K562 (cell line): ENCODE measurements around the gene MAP3K4. TPM values are rescaled to one million over a fixed set of nuclear protein-coding genes. Genes with fewer than 3 reads are reported as not detected.
A peak's percentile ranks its signal among the peaks of the same experiment; 100 is the strongest.

Source experiments
- ATAC-seq: fragments of 200-7000 bp; cut with Tn5 transposase; 3 replicates; pipeline ENCODE4 v1.9.1; 2020; ENCODE audit warnings: moderate library complexity
- BruUV-seq: library from RNA; stranded (reverse); fragments of 400-500 nt; replicated peaks from 2 replicates; lab custom pipeline; 2021; lab: Mats Ljungman, UMichigan
- CTCF ChIA-PET: fragments of 300-600 bp; formaldehyde crosslinking; extraction: SDS; loops from one replicate; lab custom pipeline; 2021; ENCODE audit warnings: low intra/inter-chr PET ratio; lab: Yijun Ruan, JAX
- POLR2A ChIA-PET: fragments of 300-600, 350-650 bp; sonication (Branson Sonifier 250); formaldehyde crosslinking; extraction: SDS; loops from one replicate; lab custom pipeline; 2021; ENCODE audit warnings: antibody characterized with exemption, inconsistent platforms; lab: Yijun Ruan, JAX
- DNase-seq, 4 experiments: peaks; one replicate each; pipeline versions ENCODE4 v3.0.0 to v3.0.0-alpha.2; 2011 to 2018; ENCODE audit warnings: low spot score in 3 of 4, mixed read lengths in 3 of 4; ENCODE audit errors: extremely low read depth in 1 of 4
- FAIRE-seq: peaks from 2 replicates; lab custom pipeline; 2011; peaks lifted over from hg19 to GRCh38; lab: Jason Lieb, UNC
- H2AFZ ChIP-seq: 2 replicates; pipeline ENCODE4 v1.6.0; 2011; ENCODE audit warnings: low read depth, low read length, control low read depth, inconsistent platforms
- H3K27ac ChIP-seq: fragments of 200-600 bp; 3 replicates; pipeline ENCODE4 v1.8.0; 2011; ENCODE audit warnings: low read depth, mild to moderate bottlenecking, control low read depth, inconsistent platforms, low read length, moderate library complexity, mixed read lengths; ENCODE audit errors: extremely low read depth
- H3K27me3 ChIP-seq, 2 experiments: fragments of 300-600 bp in 1 of 2; 2 replicates in 1 of 2; 3 replicates in 1 of 2; pipeline versions ENCODE4 v1.6.0 to v1.8.0; 2011; ENCODE audit warnings: inconsistent platforms in 2 of 2, low read length in 2 of 2, mild to moderate bottlenecking in 1 of 2, mixed read lengths in 1 of 2, moderate library complexity in 1 of 2; ENCODE audit not compliant: control insufficient read depth in 2 of 2, insufficient read depth in 2 of 2
- H3K36me3 ChIP-seq: fragments of 300-600 bp; 3 replicates; pipeline ENCODE4 v1.8.0; 2011; ENCODE audit warnings: mild to moderate bottlenecking, low read length, inconsistent platforms; ENCODE audit not compliant: control insufficient read depth, insufficient read depth
- H3K4me1 ChIP-seq, 2 experiments: fragments of 200-600 bp in 1 of 2; replicated peaks in 1 of 2; 2 replicates in 1 of 2; 3 replicates in 1 of 2; pipeline versions ENCODE4 v1.5.1 to v1.8.0; 2011; ENCODE audit warnings: inconsistent platforms in 2 of 2, low read length in 2 of 2, mild to moderate bottlenecking in 1 of 2, mixed read lengths in 1 of 2, moderate library complexity in 1 of 2; ENCODE audit not compliant: control insufficient read depth in 2 of 2, insufficient read depth in 2 of 2
- H3K4me2 ChIP-seq: 2 replicates; pipeline ENCODE4 v1.6.1; 2011; ENCODE audit warnings: low read length, control low read depth, inconsistent platforms, mixed read lengths; ENCODE audit not compliant: insufficient read depth
- H3K4me3 ChIP-seq: fragments of 200-600 bp; sonication (generic), shearing (Covaris generic); 2 replicates; pipeline ENCODE4 v1.5.1; 2016; ENCODE audit warnings: control low read depth, inconsistent platforms
- H3K79me2 ChIP-seq: fragments of 200-600 bp; 3 replicates; pipeline ENCODE4 v1.8.0; 2011; ENCODE audit warnings: low read length, inconsistent platforms; ENCODE audit not compliant: control insufficient read depth, insufficient read depth
- H3K9ac ChIP-seq, 2 experiments: 2 replicates each; pipeline versions ENCODE4 v1.6.0 to v1.6.1; 2011; ENCODE audit warnings: low read depth in 2 of 2, low read length in 2 of 2, control low read depth in 1 of 2, inconsistent platforms in 1 of 2, mild to moderate bottlenecking in 1 of 2, mixed read lengths in 1 of 2; ENCODE audit not compliant: insufficient read depth in 1 of 2
- H3K9me1 ChIP-seq: one replicate; pipeline ENCODE4 v1.6.0; 2011; ENCODE audit warnings: inconsistent platforms, mild to moderate bottlenecking, low read length, moderate library complexity; ENCODE audit not compliant: control insufficient read depth, insufficient read depth
- H3K9me3 ChIP-seq: replicated peaks from 2 replicates; pipeline ENCODE4 v1.5.1; 2011; ENCODE audit warnings: low read depth, low read length, inconsistent platforms; ENCODE audit not compliant: control insufficient read depth, insufficient read depth
- H4K20me1 ChIP-seq: replicated peaks from 2 replicates; pipeline ENCODE4 v1.6.1; 2011; ENCODE audit warnings: low read length, inconsistent platforms, mixed read lengths; ENCODE audit not compliant: control insufficient read depth, insufficient read depth
- BMI1 ChIP-seq: fragments of 150-350 bp; IDR thresholded peaks from 2 replicates; pipeline ENCODE4 v1.6.1; 2014; ENCODE audit warnings: low read length
- CCAR2 ChIP-seq: fragments of 200-400 bp; formaldehyde crosslinking; IDR thresholded peaks from 2 replicates; pipeline ENCODE4 v1.6.1; 2017; ENCODE audit warnings: mild to moderate bottlenecking, low read depth, low read length
- CCNT2 ChIP-seq: IDR thresholded peaks from 2 replicates; pipeline ENCODE4 v1.6.1; 2011; ENCODE audit warnings: borderline replicate concordance, low read depth, mild to moderate bottlenecking, moderate library complexity, mixed read lengths, low read length; ENCODE audit not compliant: insufficient read length; ENCODE audit errors: extremely low read depth
- CHD2 ChIP-seq: IDR thresholded peaks from 2 replicates; pipeline ENCODE4 v1.6.1; 2011; ENCODE audit warnings: low read depth, low read length
- ETV1 ChIP-seq: fragments of 450-650 bp; conservative IDR thresholded peaks from 2 replicates; pipeline ENCODE4 v1.6.1; 2016; ENCODE audit warnings: missing genetic modification characterization, control low read depth, low read depth, missing compliant biosample characterization
- HMG20B ChIP-seq: fragments of 250-450 bp; sonication (Bioruptor Pico); IDR thresholded peaks from 2 replicates; pipeline ENCODE4 v1.5.0; 2021; ENCODE audit warnings: mild to moderate bottlenecking
- NCOA4 ChIP-seq: fragments of 450-650 bp; IDR thresholded peaks from 2 replicates; pipeline ENCODE4 v1.6.1; 2018; ENCODE audit warnings: mild to moderate bottlenecking; ENCODE audit not compliant: partially characterized antibody
- RBM39 ChIP-seq: fragments of 200-400 bp; formaldehyde crosslinking; optimal IDR thresholded peaks from 2 replicates; pipeline ENCODE3; 2018; ENCODE audit warnings: low read depth, low read length
- SMAD3 ChIP-seq: fragments of 450-650 bp; formaldehyde crosslinking; conservative IDR thresholded peaks from 2 replicates; pipeline ENCODE4 v1.4.0; 2020; ENCODE audit warnings: mild to moderate bottlenecking
- TARDBP ChIP-seq: fragments of 450-650 bp; IDR thresholded peaks from 2 replicates; pipeline ENCODE4 v1.6.1; 2016
- ZNF232 ChIP-seq: sonication (generic); formaldehyde crosslinking; IDR thresholded peaks from 2 replicates; pipeline ENCODE4 v1.8.0; 2022; ENCODE audit warnings: mild to moderate bottlenecking, missing genetic modification reagents
- WGBS: fragments of 100-300 bp; shearing (Covaris generic); methylation state at CpG from one replicate; pipeline ENCODE4 v1.1.6; 2016; ENCODE audit warnings: low coverage, mixed read lengths; ENCODE audit not compliant: insufficient coverage; ENCODE audit errors: missing lambda C conversion rate; 5-methylcytosine and 5-hydroxymethylcytosine counted together
- in situ Hi-C: fragments of 300-500 bp; cut with MboI; formaldehyde crosslinking; loops from 4 replicates; pipeline ENCODE4 v1.15.0; 2018; ENCODE audit warnings: inconsistent platforms, mixed read lengths
- intact Hi-C: fragments of 100-400 bp; cut with micrococcal nuclease; formaldehyde crosslinking; loops from 2 replicates; pipeline ENCODE4 v1.14.2; 2022
- polyA plus RNA-seq, 8 experiments: library from polyadenylated mRNA; depleted of rRNA in 4 of 8; stranded (reverse) in 5 of 8; unstranded in 3 of 8; fragments of >200 nt; fragmentation: Nextera tagmentation in 2 of 8; fragmentation: Illumina TruSeq in 1 of 8; extraction: Ambion mirVana in 2 of 8; extraction: Trizol in 1 of 8; gene quantifications; 2 replicates each; pipeline versions ENCODE4 v1.2.1 to v1.2.3, GENCODE V29; 2011 to 2014; ENCODE audit warnings: inconsistent platforms in 1 of 8, missing spikeins in 1 of 8
- total RNA-seq, 7 experiments: library from RNA; depleted of rRNA in 6 of 7; stranded (reverse); fragments of >200 nt in 6 of 7; fragmentation: Illumina TruSeq in 2 of 7; extraction: Trizol in 2 of 7; gene quantifications; 2 replicates each; pipeline versions ENCODE4 v1.2.1 to v1.2.3, GENCODE V29; 2011 to 2021; ENCODE audit warnings: low replicate concordance in 1 of 7
- TF ChIP-seq, protein P1 (sequence below): fragments of 250-450 bp; sonication (Bioruptor Pico); IDR thresholded peaks from 2 replicates; pipeline ENCODE4 v1.6.1; 2021; ENCODE audit warnings: mild to moderate bottlenecking
- TF ChIP-seq, protein P2 (sequence below): IDR thresholded peaks from 2 replicates; pipeline ENCODE4 v1.6.1; 2011; ENCODE audit not compliant: insufficient read length; ENCODE audit errors: extremely low read depth
- TF ChIP-seq, protein P3 (sequence below): sonication (generic); formaldehyde crosslinking; IDR thresholded peaks from 2 replicates; pipeline ENCODE4 v1.8.0; 2023; ENCODE audit warnings: mild to moderate bottlenecking, missing genetic modification reagents
- TF ChIP-seq, protein P4 (sequence below): sonication (generic); formaldehyde crosslinking; IDR thresholded peaks from 2 replicates; pipeline ENCODE4 v1.8.0; 2022; ENCODE audit warnings: missing genetic modification reagents, mild to moderate bottlenecking, borderline replicate concordance

Gene MAP3K4
- total and polyA plus RNA-seq, 9 of the 15 experiments (the other 6 are each of a cell fraction or from before 2014, with no cell fraction given), result 21.0 to 77.2 (median 48.9) TPM

DNA sequence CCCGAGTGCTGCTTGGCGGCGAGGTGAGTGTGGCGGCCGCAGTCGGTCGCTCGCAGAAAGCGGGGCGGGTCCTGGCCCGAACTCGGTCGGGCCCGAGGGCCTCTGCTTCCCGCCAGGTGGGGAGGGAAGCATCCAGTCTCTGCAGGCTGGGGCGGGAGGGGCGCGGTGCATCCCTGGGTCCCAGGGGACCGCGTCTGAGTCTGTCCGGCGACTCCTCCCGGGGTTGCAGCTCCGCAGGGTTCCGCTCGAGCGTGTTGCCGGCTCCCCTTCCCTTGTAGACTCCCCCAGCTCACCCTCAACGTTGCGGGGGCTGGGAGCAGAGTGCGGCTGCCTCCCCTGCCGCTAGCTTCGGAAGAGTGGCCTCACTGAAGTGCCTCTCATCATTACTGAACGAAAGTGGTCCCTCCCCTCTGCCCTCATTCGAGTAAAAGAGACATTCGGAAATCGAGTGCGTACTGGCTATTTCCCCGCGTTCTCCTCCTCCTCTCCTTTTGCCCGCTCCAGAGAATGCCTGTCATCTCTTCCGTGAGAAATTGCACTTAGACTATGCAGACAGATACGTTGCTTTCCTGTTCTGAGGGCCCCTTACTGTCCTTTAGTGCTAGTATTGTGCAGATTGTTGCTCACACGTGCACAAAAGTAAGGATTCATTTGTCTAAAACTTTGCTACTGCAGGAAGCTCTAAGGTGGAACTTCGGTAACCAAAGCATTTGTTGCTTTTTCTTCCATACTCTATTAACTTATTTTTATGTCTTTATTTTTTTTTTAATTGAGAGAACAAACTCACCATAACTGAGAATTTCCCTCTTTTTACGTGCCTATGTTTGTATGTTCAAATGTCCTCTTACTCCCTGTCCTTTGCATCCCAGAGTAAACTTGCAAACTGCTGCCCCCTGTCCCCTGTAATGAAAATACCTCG, 751 bp downstream of the MAP3K4 start:
- no peaks in the 10 kb centered on the region for H3K27me3 ChIP-seq
- under 1% methylated on average over 47 of the region's 47 CpGs for WGBS
- H3K4me2 ChIP-seq, result peak overlapping the region; percentile 98
- H3K79me2 ChIP-seq, result peaks cover 66% of the 10 kb centered on the region
- peak; percentile 84 to 91 (median 86) for DNase-seq
- 0 out of 2 replicates have a peak, but pooled peaks cover 3% of the 10 kb centered on the region for H4K20me1 ChIP-seq
- H3K36me3 ChIP-seq, result peaks cover 15% of the 10 kb centered on the region; the same call in 2 of the 3 replicates
- H3K4me3 ChIP-seq, result peak overlapping the region; percentile 86
- peak overlapping the region; percentile 95 for H2AFZ ChIP-seq
- peak; percentile 77 for ATAC-seq
- H3K9ac ChIP-seq, result peak overlapping the region; percentile 74 to 99
- H3K27ac ChIP-seq, result peak overlapping the region; percentile 81
- intact Hi-C loops, result loop anchor here (1.0 to 5.0 kb wide), 12 partner anchors 37 to 470 kb away; no protein-coding TSS in a partner anchor
- H3K9me3 ChIP-seq, result no peaks in the 10 kb centered on the region
- H3K9me1 ChIP-seq, result no peaks in the 10 kb centered on the region
- ChIA-PET POLR2A (interaction anchor here (0.5 to 2.9 kb wide), 26 partner anchors 10 to 379 kb away, joined by 3 to 26 read pairs (median 4); no protein-coding TSS in a partner anchor), CTCF (interaction anchor here (0.6 kb wide), 2 partner anchors 260 to 416 kb away, joined by 3 to 4 read pairs; no protein-coding TSS in a partner anchor)
- peaks cover 12% of the 10 kb centered on the region in 2 experiments; a peak in 4 of 5 replicates for H3K4me1 ChIP-seq
- no TSS peak for BruUV-seq
- in situ Hi-C loops, result no loop called here
- FAIRE-seq, result peak; percentile 80
- TF ChIP-seq CCNT2, result no peak
- TF ChIP-seq, protein P1, sequence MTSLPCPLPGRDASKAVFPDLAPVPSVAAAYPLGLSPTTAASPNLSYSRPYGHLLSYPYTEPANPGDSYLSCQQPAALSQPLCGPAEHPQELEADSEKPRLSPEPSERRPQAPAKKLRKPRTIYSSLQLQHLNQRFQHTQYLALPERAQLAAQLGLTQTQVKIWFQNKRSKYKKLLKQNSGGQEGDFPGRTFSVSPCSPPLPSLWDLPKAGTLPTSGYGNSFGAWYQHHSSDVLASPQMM (CRISPR knock-in tag), result no peak
- TF ChIP-seq, protein P2, sequence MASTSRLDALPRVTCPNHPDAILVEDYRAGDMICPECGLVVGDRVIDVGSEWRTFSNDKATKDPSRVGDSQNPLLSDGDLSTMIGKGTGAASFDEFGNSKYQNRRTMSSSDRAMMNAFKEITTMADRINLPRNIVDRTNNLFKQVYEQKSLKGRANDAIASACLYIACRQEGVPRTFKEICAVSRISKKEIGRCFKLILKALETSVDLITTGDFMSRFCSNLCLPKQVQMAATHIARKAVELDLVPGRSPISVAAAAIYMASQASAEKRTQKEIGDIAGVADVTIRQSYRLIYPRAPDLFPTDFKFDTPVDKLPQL, result no peak
- TF ChIP-seq SMAD3, result 0 out of 2 replicates have a peak, but pooled peaks have one; percentile 67
- TF ChIP-seq TARDBP, result 0 out of 2 replicates have a peak, but pooled peaks have one; percentile 23
- no peak for TF ChIP-seq NCOA4
- no peak for TF ChIP-seq RBM39
- TF ChIP-seq HMG20B (CRISPR knock-in tag), result no peak
- TF ChIP-seq, protein P3, sequence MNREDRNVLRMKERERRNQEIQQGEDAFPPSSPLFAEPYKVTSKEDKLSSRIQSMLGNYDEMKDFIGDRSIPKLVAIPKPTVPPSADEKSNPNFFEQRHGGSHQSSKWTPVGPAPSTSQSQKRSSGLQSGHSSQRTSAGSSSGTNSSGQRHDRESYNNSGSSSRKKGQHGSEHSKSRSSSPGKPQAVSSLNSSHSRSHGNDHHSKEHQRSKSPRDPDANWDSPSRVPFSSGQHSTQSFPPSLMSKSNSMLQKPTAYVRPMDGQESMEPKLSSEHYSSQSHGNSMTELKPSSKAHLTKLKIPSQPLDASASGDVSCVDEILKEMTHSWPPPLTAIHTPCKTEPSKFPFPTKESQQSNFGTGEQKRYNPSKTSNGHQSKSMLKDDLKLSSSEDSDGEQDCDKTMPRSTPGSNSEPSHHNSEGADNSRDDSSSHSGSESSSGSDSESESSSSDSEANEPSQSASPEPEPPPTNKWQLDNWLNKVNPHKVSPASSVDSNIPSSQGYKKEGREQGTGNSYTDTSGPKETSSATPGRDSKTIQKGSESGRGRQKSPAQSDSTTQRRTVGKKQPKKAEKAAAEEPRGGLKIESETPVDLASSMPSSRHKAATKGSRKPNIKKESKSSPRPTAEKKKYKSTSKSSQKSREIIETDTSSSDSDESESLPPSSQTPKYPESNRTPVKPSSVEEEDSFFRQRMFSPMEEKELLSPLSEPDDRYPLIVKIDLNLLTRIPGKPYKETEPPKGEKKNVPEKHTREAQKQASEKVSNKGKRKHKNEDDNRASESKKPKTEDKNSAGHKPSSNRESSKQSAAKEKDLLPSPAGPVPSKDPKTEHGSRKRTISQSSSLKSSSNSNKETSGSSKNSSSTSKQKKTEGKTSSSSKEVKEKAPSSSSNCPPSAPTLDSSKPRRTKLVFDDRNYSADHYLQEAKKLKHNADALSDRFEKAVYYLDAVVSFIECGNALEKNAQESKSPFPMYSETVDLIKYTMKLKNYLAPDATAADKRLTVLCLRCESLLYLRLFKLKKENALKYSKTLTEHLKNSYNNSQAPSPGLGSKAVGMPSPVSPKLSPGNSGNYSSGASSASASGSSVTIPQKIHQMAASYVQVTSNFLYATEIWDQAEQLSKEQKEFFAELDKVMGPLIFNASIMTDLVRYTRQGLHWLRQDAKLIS (CRISPR knock-in tag), result no peak
- TF ChIP-seq BMI1, result no peak
- TF ChIP-seq ZNF232 (CRISPR knock-in tag), result peak; percentile 78; the same call in 1 of the 2 replicates
- TF ChIP-seq, protein P4, sequence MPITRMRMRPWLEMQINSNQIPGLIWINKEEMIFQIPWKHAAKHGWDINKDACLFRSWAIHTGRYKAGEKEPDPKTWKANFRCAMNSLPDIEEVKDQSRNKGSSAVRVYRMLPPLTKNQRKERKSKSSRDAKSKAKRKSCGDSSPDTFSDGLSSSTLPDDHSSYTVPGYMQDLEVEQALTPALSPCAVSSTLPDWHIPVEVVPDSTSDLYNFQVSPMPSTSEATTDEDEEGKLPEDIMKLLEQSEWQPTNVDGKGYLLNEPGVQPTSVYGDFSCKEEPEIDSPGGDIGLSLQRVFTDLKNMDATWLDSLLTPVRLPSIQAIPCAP (CRISPR knock-in tag), result 0 out of 2 replicates have a peak, but pooled peaks have one; percentile 76
- no peak for TF ChIP-seq CHD2
- no peak for TF ChIP-seq ETV1 (tag)
- TF ChIP-seq CCAR2, result no peak
